ENCODE results near the gene TVP23A. TPM values are rescaled to one million over a fixed set of nuclear protein-coding genes. Genes with fewer than 3 reads are reported as not detected.

TVP23A gene
- not detected for total RNA-seq

GRCh38 chr16:10817963-10818941 is at the start of gene TVP23A:
Gene TVP23A, minus strand, starts transcription at chr16:10818794. Its CDS starts 301 bp downstream, at chr16:10818493.
- Mint-ChIP-seq H3K27ac (no peak within 1 kb of the TSS), H3K36me3 (ENCODE audit: low read depth) (no peaks in the 10 kb centered on the region), H3K27me3 (peaks cover 9% of the 10 kb centered on the region), H3K9me3 (no peaks in the 10 kb centered on the region), H3K4me1 (no peaks in the 10 kb centered on the region), H3K4me3 (no peak within 1 kb of the TSS)
- ChIA-PET POLR2A (no interaction called here), CTCF (no interaction called here)
- DNase-seq, result no peak

DNA sequence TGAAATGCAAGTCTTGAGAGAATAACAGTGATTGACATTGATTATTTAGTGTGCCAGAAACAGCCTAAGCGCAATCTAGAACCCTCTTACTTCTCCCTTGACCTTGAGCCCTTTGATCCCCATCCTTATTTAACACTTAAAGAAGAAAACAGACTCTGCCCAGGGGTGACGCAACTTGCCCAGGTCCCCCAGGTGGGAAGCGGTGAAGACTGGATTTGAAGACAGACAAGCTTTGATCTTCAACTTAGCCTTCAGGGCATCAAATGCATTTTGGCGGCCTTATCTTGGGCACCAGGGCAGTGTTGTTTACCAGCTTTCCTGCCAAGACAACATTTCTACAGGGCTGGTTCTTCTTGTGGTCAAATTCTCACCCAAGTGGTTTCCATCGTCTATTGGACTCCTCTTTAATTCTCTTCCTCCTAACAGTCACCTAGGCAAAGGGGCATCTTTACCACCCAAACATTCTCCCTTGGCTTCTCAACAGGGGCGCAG is 49.6 kb upstream of the TVP23A start:
- Mint-ChIP-seq H3K27ac (peak overlapping the region; percentile 75), H3K9me3 (no peaks in the 10 kb centered on the region), H3K4me1 (peaks cover 54% of the 10 kb centered on the region), H3K27me3 (peaks cover 24% of the 10 kb centered on the region), H3K36me3 (ENCODE audit: low read depth) (peaks cover 2% of the 10 kb centered on the region), H3K4me3 (peak overlapping the region; percentile 11)
- POLR2A ChIA-PET, result no interaction called here
- no peak for DNase-seq
- CTCF ChIA-PET, result interaction anchor here (2.2 kb wide), 1 partner anchor 10 kb away, joined by 7 read pairs; no protein-coding TSS in a partner anchor

GRCh38 chr16:10867199-10867598 is 48.6 kb upstream of the TVP23A start:
- H3K27ac Mint-ChIP-seq, result no peak overlapping the region

GRCh38 chr16:10865991-10866966 is 47.7 kb upstream of the TVP23A start:
- H3K4me1 Mint-ChIP-seq, result peaks cover 42% of the 10 kb centered on the region
- H3K9me3 Mint-ChIP-seq, result no peaks in the 10 kb centered on the region
- H3K27me3 Mint-ChIP-seq, result peaks cover 38% of the 10 kb centered on the region
- H3K27ac Mint-ChIP-seq, result no peak overlapping the region
- POLR2A ChIA-PET, result no interaction called here
- H3K4me3 Mint-ChIP-seq, result no peak overlapping the region
- no peak for DNase-seq
- CTCF ChIA-PET, result interaction anchor here (0.7 kb wide), 1 partner anchor 84 kb away, joined by 4 read pairs; no protein-coding TSS in a partner anchor
- H3K36me3 Mint-ChIP-seq (ENCODE audit: low read depth), result peaks cover 2% of the 10 kb centered on the region

More at GRCh38 chr16:10867199-10867598, 48.6 kb upstream of the TVP23A start:
- peaks cover 2% of the 10 kb centered on the region for H3K36me3 Mint-ChIP-seq (ENCODE audit: low read depth)
- ChIA-PET POLR2A (no interaction called here), CTCF (no interaction called here)
- no peak for DNase-seq
- peaks cover 29% of the 10 kb centered on the region for H3K27me3 Mint-ChIP-seq
- no peak overlapping the region for H3K4me3 Mint-ChIP-seq
- peaks cover 49% of the 10 kb centered on the region for H3K4me1 Mint-ChIP-seq
- H3K9me3 Mint-ChIP-seq, result no peaks in the 10 kb centered on the region

- CTCF ChIA-PET, result interaction anchor here (1.5 kb wide), 1 partner anchor 16 kb away, joined by 3 read pairs; no protein-coding TSS in a partner anchor
- no peak overlapping the region for H3K4me3 Mint-ChIP-seq
- POLR2A ChIA-PET, result no interaction called here
Observed at GRCh38 chr16:10862438-10862837, 43.8 kb upstream of the TVP23A start.

DNA sequence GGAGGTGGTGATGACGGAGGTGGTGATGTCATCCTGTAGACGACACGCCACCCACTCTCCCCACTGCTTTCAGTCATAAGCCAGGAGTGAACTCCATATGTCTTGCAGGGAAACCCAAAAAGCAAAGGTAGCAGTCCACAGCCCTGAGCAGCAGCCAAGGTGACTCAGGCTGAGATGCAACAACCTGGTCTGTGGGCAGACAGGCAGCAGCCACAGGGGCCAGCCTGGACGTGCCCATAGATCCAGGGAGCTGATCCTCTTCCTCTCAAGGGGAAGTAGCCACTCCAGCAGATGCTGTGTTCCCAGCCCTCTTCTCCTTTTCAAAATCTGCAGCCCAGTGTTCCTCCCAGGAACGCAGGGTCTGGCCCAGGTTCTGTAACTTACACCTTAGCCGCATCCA is 41.1 kb upstream of the TVP23A start:
- Mint-ChIP-seq H3K4me1 (peaks cover 3% of the 10 kb centered on the region), H3K4me3 (no peak overlapping the region), H3K27ac (no peak overlapping the region), H3K36me3 (ENCODE audit: low read depth) (no peaks in the 10 kb centered on the region), H3K9me3 (peaks cover 5% of the 10 kb centered on the region), H3K27me3 (peaks cover 32% of the 10 kb centered on the region)
- ChIA-PET CTCF (interaction anchor here (0.6 kb wide), 1 partner anchor 57 kb away, joined by 3 read pairs; no protein-coding TSS in a partner anchor), POLR2A (no interaction called here)
- no peak for DNase-seq

More at GRCh38 chr16:10862438-10862837, 43.8 kb upstream of the TVP23A start:
- no peak for DNase-seq
- no peak overlapping the region for H3K27ac Mint-ChIP-seq
- peaks cover 42% of the 10 kb centered on the region for H3K27me3 Mint-ChIP-seq
- peaks cover 5% of the 10 kb centered on the region for H3K9me3 Mint-ChIP-seq
- H3K4me1 Mint-ChIP-seq, result peaks cover 7% of the 10 kb centered on the region
- no peaks in the 10 kb centered on the region for H3K36me3 Mint-ChIP-seq (ENCODE audit: low read depth)

DNA sequence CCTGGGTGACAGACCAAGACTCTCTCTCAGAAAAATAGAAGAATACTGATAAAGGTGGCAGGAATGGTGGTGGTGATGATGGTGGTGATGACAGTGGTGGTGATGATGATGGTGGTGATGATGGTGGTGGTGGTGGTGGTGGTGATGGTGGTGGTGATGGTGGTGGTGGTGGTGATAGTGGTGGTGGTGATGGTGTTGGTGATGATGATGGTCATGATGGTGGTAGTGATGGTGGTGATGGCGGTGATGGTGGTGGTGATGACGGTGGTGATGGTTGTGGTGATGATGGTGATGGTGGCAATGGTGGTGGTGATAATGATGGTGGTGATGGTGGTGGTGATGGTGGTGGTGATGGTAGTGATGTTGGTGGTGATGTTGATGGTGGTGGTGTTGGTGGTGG is 40.4 kb upstream of the TVP23A start:
- no peak for DNase-seq
- Mint-ChIP-seq H3K27ac (no peak overlapping the region), H3K4me1 (peaks cover 3% of the 10 kb centered on the region), H3K4me3 (peak overlapping the region; percentile 10), H3K9me3 (peaks cover 5% of the 10 kb centered on the region), H3K27me3 (peaks cover 30% of the 10 kb centered on the region), H3K36me3 (ENCODE audit: low read depth) (no peaks in the 10 kb centered on the region)
- ChIA-PET CTCF (no interaction called here), POLR2A (no interaction called here)

DNA sequence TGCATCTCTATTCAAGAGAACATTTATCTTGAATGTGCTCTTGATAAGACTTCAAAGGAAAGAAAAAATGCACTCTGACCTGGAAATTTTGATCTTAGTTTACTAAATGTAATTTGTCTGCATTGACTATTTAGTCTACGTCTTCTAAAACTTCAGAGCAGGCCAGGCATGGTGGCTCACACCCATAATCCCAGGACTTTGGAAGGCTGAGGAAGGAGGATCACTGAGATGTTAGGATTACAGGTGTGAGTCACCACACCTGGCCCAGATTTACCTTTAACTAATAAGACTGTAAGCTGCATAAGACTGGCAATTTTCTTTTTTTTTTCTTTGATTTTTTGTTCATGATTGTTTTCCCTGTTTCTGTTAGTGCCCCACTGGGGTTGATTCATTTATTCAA is 39.6 kb upstream of the TVP23A start:
- Mint-ChIP-seq H3K27me3 (peaks cover 26% of the 10 kb centered on the region), H3K9me3 (peaks cover 5% of the 10 kb centered on the region), H3K4me1 (peaks cover 3% of the 10 kb centered on the region), H3K4me3 (no peak overlapping the region), H3K27ac (no peak overlapping the region), H3K36me3 (ENCODE audit: low read depth) (no peaks in the 10 kb centered on the region)
- DNase-seq, result no peak
- POLR2A ChIA-PET, result no interaction called here
- CTCF ChIA-PET, result no interaction called here

DNA sequence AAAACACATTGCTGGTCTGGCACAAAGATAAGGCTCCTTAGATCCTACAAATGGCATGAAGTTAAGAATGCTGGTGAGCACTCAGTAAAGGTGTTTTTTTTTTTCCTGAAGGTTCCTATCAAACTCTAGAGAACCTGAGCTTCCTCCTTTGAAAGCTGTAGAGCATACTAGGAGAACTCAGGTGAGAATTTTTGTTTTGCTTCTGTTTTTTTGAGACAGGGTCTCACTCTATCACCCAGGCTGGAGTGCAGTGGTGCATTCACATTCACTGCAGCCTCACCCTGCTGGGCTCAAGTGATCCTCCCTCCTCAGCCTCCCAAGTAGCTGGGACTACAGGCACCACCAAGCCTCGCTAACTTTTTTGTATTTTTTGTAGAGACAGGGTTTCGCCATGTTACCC is 37.4 kb upstream of the TVP23A start:
- Mint-ChIP-seq H3K4me3 (no peak overlapping the region), H3K9me3 (peaks cover 5% of the 10 kb centered on the region), H3K36me3 (ENCODE audit: low read depth) (no peaks in the 10 kb centered on the region), H3K27ac (no peak overlapping the region), H3K4me1 (peaks cover 11% of the 10 kb centered on the region), H3K27me3 (peaks cover 6% of the 10 kb centered on the region)
- DNase-seq, result no peak
- ChIA-PET POLR2A (no interaction called here), CTCF (no interaction called here)

- Mint-ChIP-seq H3K36me3 (ENCODE audit: low read depth) (no peaks in the 10 kb centered on the region), H3K4me1 (peaks cover 11% of the 10 kb centered on the region), H3K4me3 (no peak overlapping the region), H3K27me3 (peaks cover 10% of the 10 kb centered on the region), H3K9me3 (no peaks in the 10 kb centered on the region), H3K27ac (no peak overlapping the region)
- ChIA-PET POLR2A (no interaction called here), CTCF (no interaction called here)
- no peak for DNase-seq
Observed at GRCh38 chr16:10852948-10853347, 34.4 kb upstream of the TVP23A start.

GRCh38 chr16:10852286-10852685 is 33.7 kb upstream of the TVP23A start:
- no peaks in the 10 kb centered on the region for H3K36me3 Mint-ChIP-seq (ENCODE audit: low read depth)
- no peak overlapping the region for H3K27ac Mint-ChIP-seq
- POLR2A ChIA-PET, result no interaction called here
- H3K27me3 Mint-ChIP-seq, result peaks cover 15% of the 10 kb centered on the region
- peaks cover 11% of the 10 kb centered on the region for H3K4me1 Mint-ChIP-seq
- CTCF ChIA-PET, result no interaction called here
- no peaks in the 10 kb centered on the region for H3K9me3 Mint-ChIP-seq
- H3K4me3 Mint-ChIP-seq, result no peak overlapping the region
- DNase-seq, result no peak

- Mint-ChIP-seq H3K9me3 (no peaks in the 10 kb centered on the region), H3K4me3 (no peak overlapping the region), H3K36me3 (ENCODE audit: low read depth) (no peaks in the 10 kb centered on the region), H3K27me3 (peaks cover 22% of the 10 kb centered on the region), H3K27ac (no peak overlapping the region), H3K4me1 (peaks cover 11% of the 10 kb centered on the region)
- POLR2A ChIA-PET, result no interaction called here
- CTCF ChIA-PET, result no interaction called here
- DNase-seq, result no peak
Observed at GRCh38 chr16:10851512-10851911, 32.9 kb upstream of the TVP23A start.

DNA sequence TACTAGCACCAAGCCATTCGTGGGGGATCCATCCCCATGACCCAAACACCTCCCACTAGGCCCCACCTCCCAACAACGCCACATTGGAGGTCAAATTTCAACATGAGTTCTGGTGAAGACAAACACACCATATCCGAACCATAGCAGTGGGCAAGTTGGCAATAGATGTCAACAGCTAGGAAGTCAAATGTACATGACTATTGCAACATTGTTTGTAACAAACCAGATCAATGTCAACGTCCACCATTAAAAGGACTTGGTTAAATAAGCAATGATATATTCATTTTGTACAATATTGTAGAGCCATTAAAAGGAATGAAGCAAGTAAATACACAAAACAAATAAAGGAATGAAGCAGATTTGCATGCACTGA is 31.9 kb upstream of the TVP23A start:
- ChIA-PET CTCF (interaction anchor here (0.6 kb wide), 1 partner anchor 766 kb away, joined by 6 read pairs; no protein-coding TSS in a partner anchor), POLR2A (no interaction called here)
- Mint-ChIP-seq H3K27me3 (peaks cover 24% of the 10 kb centered on the region), H3K9me3 (no peaks in the 10 kb centered on the region), H3K27ac (no peak overlapping the region), H3K4me1 (peaks cover 11% of the 10 kb centered on the region), H3K4me3 (no peak overlapping the region), H3K36me3 (ENCODE audit: low read depth) (no peaks in the 10 kb centered on the region)
- no peak for DNase-seq

Measured in activated CD4-positive, alpha-beta T cell treated with anti-CD3 and anti-CD28 coated beads, Interleukin-2, amount 10 ng/mL, durations not matched to agents 7 days and 5 days (primary cell).